HG03097 (cell line): ENCODE measurements around the gene CENPW.

ENCODE experiments used
- ATAC-seq: cut with Tn5 transposase; IDR thresholded peaks from one replicate; pipeline ENCODE4 v1.9.1; 2021; ENCODE audit not compliant: unreplicated experiment, low FRiP score

CENPW gene

DNA sequence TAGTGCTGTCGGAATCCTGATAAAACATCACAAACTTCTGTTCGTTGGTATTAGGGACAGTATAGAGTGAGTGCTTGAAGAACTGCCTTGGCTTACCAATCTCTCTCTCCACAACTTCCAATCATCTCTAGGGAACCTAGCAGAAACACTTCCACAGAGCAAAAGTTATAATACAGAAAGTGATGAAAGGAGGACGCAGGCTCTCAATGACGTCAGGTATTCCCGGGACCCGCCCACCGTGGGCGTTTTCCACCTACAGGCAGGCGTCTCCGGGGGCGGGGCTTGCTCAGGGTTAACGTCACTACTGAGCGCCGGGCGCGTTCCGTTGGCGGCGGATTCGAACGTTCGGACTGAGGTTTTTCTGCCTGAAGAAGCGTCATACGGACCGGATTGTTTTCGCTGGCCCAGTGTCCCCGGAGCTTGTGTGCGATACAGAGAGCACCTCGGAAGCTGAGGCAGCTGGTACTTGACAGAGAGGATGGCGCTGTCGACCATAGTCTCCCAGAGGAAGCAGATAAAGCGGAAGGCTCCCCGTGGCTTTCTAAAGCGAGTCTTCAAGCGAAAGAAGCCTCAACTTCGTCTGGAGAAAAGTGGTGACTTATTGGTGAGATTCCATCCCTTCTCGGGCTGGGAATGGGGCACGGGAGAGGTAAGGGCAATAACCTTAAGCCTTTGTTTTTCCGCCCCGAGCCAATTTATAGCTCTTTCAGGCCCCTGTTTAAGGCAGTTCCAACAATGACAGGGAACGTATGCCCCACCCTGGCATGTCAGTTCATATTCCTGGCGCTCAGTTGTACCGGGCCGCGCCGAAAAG, at the start of gene CENPW:
CENPW (plus strand) TSS at position 320 of the 814 bp plus-strand sequence; CDS start at position 479, 159 bp downstream.
- peak; percentile 95 for ATAC-seq

- no peak for ATAC-seq
These were observed 45.9 kb upstream of the CENPW start for GRCh38 chr6:126293891-126294524.

DNA sequence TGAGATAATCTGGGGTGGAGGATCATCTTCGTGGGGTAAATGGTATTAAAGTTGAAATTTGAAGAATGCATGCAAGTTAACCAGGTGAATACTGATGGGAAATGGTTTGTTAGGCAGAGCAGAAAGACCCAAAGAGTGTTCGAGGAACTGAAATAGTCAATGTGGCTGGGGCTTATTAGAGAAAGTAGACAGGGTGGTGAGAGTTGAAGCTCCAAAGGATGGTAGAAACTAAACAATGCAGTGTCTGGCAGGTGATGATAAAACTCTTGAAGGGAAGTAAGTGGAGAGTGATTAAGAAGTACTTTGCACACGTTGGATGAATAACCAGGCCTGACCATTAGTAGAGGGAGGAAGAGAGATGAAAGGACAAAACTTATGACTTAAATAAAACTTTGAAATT, 39.8 kb upstream of the CENPW start:
- ATAC-seq = no peak

- ATAC-seq = peak; percentile 91
These were observed 39.2 kb upstream of the CENPW start for GRCh38 chr6:126300735-126301134.

GRCh38 chr6:126302191-126302590, 37.7 kb upstream of the CENPW start:
- no peak for ATAC-seq

DNA sequence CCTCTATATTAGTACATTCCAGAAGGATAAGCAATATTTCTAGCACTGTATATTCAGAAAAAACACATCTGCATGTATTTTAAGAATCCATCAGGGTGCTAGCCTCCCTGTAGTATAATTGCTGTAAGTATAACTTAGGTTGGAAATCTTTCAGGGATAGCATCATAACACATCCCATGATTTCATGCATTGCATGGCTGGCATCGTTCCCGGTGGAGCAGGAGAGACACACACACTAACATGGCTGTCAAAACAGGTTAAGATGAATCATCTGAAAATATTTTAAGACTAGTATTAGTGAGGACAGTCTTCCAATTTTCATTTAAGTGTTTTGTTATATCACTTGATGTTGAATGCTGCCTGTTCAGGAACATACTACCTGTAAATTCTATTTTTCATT, 32.1 kb upstream of the CENPW start:
- ATAC-seq = no peak

GRCh38 chr6:126308362-126308761, 31.6 kb upstream of the CENPW start:
- no peak for ATAC-seq

GRCh38 chr6:126312013-126312665, 27.8 kb upstream of the CENPW start:
- peak; percentile 87 for ATAC-seq

GRCh38 chr6:126313941-126314340, 26.0 kb upstream of the CENPW start:
- no peak for ATAC-seq

DNA sequence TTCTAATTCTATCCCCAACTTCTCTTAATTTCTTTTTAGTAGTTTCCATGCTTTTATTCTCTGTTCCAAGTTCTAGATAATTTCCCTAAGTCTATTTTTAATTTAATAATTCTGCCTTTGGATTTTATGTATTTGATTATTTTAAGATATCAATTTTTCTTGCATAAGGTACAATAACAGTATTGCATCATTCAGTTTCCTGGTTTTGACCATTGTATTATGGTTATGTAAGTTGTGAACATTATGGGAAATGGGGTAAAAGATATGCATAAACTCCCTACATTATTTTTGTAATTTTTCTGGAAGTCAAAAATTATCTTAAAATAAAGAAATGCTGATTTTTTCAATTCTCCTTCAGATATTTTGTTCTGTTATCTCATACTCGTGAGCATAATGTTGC, 21.1 kb upstream of the CENPW start:
- no peak for ATAC-seq

- ATAC-seq = no peak
These were observed 6.2 kb upstream of the CENPW start for GRCh38 chr6:126333729-126334128.

DNA sequence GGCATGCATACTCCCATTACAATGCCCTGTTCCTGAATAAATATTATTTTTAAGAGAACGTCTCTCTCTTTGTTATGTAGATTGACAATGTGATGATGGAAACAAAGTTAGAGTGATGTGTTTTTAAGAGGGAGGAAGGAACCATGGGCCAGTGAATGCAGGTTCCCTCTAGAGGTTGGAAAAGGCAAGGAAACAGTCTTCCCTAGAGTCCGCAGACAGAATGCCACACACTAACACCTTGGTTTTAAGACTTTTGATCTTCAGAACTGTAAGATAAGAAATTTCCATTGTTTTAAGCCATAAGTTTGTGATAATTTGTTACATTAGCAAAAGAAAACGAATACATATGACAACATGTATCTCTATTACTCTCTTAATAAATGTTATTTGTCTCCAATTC, 4.7 kb upstream of the CENPW start:
- no peak for ATAC-seq

- no peak for ATAC-seq
These were observed 2.6 kb upstream of the CENPW start for GRCh38 chr6:126337323-126337722.

DNA sequence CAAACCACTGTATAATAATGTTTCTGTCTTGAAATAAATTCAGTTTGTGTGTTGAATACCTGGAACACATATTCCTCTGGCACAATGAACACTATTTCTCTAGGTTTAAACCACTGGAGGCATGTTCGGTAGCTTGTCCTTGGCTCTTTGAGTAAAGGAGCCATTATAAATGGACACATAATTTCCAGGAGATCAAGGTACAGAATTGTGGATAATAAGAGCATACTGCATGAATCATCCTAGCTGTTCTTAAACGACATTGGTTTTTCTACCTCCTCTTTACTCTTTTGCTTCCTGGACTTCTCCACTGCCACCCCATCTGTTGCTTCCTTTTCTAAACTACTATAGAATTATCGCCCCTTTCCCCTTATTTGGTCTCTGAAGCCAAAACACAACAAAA, 1.2 kb downstream of the CENPW start:
- no peak for ATAC-seq

DNA sequence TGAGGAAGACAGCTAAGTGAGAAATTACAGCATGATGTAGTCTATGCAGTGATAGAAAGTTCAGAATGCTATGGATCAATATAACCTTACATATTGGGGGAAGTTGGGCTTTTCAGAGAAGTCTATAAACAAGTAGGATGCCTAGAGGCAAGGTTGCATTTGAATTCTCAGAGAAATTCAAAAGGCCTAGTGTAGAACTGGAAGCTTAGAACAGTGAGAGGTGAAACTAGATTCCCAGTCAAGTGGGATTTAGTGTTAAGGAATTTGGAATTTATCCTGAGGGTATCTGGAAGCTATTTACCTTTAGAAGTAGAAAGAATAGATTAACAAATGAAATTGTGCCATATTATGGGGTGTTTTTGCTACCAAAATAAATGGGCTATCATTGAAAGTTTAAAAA, 4.3 kb downstream of the CENPW start:
- no peak for ATAC-seq

- ATAC-seq = no peak
These were observed 12.0 kb downstream of the CENPW start for GRCh38 chr6:126351960-126352359.

GRCh38 chr6:126352514-126352913, 12.6 kb downstream of the CENPW start:
- no peak for ATAC-seq

DNA sequence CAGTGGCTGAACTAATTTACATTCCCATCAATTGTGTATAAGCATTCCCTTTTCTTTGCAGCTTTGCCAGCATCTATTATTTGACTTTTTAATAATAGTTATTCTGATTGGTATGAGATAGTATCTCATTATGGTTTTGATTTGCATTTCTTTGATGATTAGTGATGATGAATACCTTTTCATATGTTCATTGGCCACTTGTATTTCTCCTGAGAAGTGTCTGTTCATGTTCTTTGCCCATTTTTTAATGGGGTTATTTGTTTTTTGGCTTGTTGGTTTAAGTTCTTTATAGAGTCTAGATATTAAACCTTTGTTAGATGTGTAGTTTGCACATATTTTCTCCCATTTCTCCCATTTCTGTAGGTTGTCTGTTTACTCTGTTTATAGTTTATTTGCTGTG, 16.6 kb downstream of the CENPW start:
- ATAC-seq = no peak

DNA sequence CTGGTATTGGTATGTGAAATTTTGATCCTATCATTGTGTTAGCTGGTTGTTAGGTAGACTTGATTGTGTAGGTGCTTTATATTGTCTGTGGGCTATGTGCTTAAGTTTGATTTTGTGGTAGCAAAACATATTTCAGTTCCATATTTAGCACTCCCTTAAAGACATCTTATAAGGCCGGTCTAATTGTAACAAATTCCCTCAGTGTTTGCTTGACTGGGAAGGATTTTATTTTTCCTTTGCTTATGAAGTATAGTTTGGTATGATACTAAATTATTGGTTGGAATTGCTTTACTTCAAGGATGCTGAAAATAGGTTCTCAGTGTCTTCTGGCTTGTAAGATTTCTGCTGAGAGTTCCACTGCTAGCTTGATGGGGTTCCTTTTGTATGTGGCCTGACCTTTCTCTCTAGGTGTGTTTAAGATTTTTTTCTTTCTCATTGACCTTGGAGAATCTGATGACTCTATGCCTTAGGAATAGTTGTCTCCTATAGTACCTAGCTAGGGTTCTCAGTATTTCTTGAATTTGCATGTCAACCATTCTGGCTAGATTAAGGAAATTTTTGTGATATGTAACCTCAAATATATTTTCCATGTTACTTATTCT, 20.1 kb downstream of the CENPW start:
- no peak for ATAC-seq

GRCh38 chr6:126361832-126362440, 22.0 kb downstream of the CENPW start:
- no peak for ATAC-seq

- no peak for ATAC-seq
These were observed 27.9 kb downstream of the CENPW start for GRCh38 chr6:126367849-126368248.
